ENCODE measurements around the gene LINGO3. TPM values are rescaled to one million over a fixed set of nuclear protein-coding genes. Genes with fewer than 3 reads are reported as not detected.

The LINGO3 gene
- total and polyA plus RNA-seq, 2 of the 4 experiments (the other 2 are of a cell fraction), result not detected

DNA sequence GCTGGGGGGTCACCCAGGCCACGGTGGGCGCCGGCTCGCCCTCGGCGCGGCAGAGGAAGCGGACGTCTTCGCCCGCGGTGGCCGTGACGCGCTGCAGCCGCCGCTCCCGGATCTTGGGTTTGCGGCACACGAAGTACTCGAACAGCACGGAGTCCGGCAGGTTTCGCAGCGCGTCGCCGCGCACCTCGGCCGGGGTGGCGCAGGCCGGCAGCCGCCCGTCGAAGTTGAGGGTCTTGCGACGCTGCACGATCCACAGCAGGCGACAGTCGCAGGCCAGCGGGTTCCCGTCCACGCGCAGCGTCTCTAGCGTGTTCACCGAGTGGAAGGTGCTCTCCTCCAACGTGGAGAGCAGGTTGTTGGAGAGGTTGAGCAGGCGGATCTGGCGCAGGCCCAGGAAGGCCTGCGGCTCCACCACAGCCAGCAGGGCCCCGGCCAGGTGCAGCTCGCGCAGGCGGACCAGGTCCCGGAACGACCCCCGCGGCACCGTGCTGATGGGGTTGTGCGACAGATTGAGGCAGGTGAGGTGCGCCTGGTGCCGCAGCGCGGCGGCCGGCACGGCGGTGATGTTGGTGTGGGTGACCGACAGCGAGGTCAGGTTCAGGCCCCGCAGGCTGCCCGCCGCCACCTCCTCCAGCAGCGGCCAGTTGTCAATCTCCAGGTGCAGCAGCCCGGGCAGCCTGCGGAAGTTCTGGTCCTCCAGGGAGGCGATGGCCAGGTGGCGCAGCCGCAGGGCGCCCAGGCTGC, 17.3 kb downstream of the LINGO3 start:
- peaks cover 26% of the 10 kb centered on the region for H4K20me1 ChIP-seq (ENCODE audit: insufficient read depth, low read length)
- dilution Hi-C loops (cut with HindIII; ENCODE audit: low sequenced_read_pairs, unreplicated experiment), result no loop called here
- no peak for DNase-seq
- ChIA-PET POLR2A (ENCODE audit: unreplicated experiment) (no interaction called here), CTCF (interaction anchor here (1.1 to 1.6 kb wide), 2 partner anchors 25 to 55 kb away, joined by 4 read pairs; partner anchors contain the start of gene PLEKHJ1)
- no peak overlapping the region for H2BK20ac ChIP-seq (ENCODE audit: low read depth, low read length)
- H3K56ac ChIP-seq (ENCODE audit: extremely low read depth, insufficient read depth, low read length), result no peak overlapping the region
- no peak overlapping the region for H4K91ac ChIP-seq (ENCODE audit: insufficient read depth, low read depth, low read length)
- no peak overlapping the region for H3K23ac ChIP-seq (ENCODE audit: low read depth, low read length)
- H2BK120ac ChIP-seq (ENCODE audit: low read depth, low read length), result no peak overlapping the region
- H3K27me3 ChIP-seq (ENCODE audit: control insufficient read depth, insufficient read depth, low read length), result peaks cover 68% of the 10 kb centered on the region
- WGBS, 2 experiments (ENCODE audit: extremely low coverage in 2 of 2, insufficient read length in 1 of 2), result 10% methylated on average over 39 of the region's 82 CpGs; no CpG with 5 or more reads in 1 of the 2 experiments
- BruUV-seq (replicated peaks), result no TSS peak
- no peaks in the 10 kb centered on the region for H3K79me1 ChIP-seq (ENCODE audit: low read depth in 1 of 2, low read length in 2 of 2)
- H3K9me1 ChIP-seq (ENCODE audit: insufficient read depth, low read length), result no peaks in the 10 kb centered on the region
- H4K5ac ChIP-seq (ENCODE audit: low read depth, low read length), result no peak overlapping the region
- ATAC-seq (ENCODE audit: low read depth), result no peak
- no peaks in the 10 kb centered on the region for H3K36me3 ChIP-seq (ENCODE audit: control insufficient read depth, insufficient read depth, low read length)
- no peaks in the 10 kb centered on the region for H3K9me3 ChIP-seq (ENCODE audit: control insufficient read depth, insufficient read depth, low read length)
- H2AK9ac ChIP-seq (replicated peaks; ENCODE audit: low read depth, low read length, poor library complexity), result peak overlapping the region; percentile 28
- H2BK5ac ChIP-seq (ENCODE audit: low read depth, low read length, poor library complexity, severe bottlenecking), result no peak overlapping the region
- H3K4me2 ChIP-seq (ENCODE audit: low read depth, low read length), result no peak overlapping the region
- TF ChIP-seq BHLHE40 (IDR thresholded peaks at IDR 0.05; ENCODE audit: low read depth, low read length), result no peak
- no peak for TF ChIP-seq MAFK (IDR thresholded peaks at IDR 0.05; ENCODE audit: low read depth, low read length)
- TF ChIP-seq CEBPB (IDR thresholded peaks at IDR 0.05; ENCODE audit: low read depth, low read length), result no peak
- no peak for TF ChIP-seq SMC3 (IDR thresholded peaks at IDR 0.05; ENCODE audit: low read depth, low read length)
- no peak for TF ChIP-seq RFX5 (IDR thresholded peaks at IDR 0.05; ENCODE audit: low read depth, low read length)
- TF ChIP-seq, protein P1, sequence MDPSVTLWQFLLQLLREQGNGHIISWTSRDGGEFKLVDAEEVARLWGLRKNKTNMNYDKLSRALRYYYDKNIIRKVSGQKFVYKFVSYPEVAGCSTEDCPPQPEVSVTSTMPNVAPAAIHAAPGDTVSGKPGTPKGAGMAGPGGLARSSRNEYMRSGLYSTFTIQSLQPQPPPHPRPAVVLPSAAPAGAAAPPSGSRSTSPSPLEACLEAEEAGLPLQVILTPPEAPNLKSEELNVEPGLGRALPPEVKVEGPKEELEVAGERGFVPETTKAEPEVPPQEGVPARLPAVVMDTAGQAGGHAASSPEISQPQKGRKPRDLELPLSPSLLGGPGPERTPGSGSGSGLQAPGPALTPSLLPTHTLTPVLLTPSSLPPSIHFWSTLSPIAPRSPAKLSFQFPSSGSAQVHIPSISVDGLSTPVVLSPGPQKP (IDR thresholded peaks at IDR 0.05; ENCODE audit: borderline replicate concordance, low read depth, low read length), result no peak
- TF ChIP-seq MXI1 (IDR thresholded peaks at IDR 0.05; ENCODE audit: borderline replicate concordance, low read depth, low read length), result no peak
- TF ChIP-seq CHD1 (IDR thresholded peaks at IDR 0.05; ENCODE audit: low read depth, low read length), result no peak
- TF ChIP-seq, protein P2, sequence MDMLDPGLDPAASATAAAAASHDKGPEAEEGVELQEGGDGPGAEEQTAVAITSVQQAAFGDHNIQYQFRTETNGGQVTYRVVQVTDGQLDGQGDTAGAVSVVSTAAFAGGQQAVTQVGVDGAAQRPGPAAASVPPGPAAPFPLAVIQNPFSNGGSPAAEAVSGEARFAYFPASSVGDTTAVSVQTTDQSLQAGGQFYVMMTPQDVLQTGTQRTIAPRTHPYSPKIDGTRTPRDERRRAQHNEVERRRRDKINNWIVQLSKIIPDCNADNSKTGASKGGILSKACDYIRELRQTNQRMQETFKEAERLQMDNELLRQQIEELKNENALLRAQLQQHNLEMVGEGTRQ (IDR thresholded peaks at IDR 0.05; ENCODE audit: low read depth, low read length), result no peak
- TF ChIP-seq RAD21 (IDR thresholded peaks at IDR 0.05; ENCODE audit: low read length), result no peak
- TF ChIP-seq POLR2A (IDR thresholded peaks at IDR 0.05; ENCODE audit: low read depth, low read length), result no peak
- TF ChIP-seq FOS (IDR thresholded peaks at IDR 0.05; ENCODE audit: low read depth, low read length), result no peak
- no peak overlapping the region for H3K27ac ChIP-seq (ENCODE audit: insufficient read depth, low read length)
- H2AFZ ChIP-seq (replicated peaks; ENCODE audit: low read length, poor library complexity), result peak overlapping the region; percentile 43
- in situ Hi-C loops (cut with MboI; ENCODE audit: low sequenced_read_pairs), result no loop called here
- no peak overlapping the region for H3K9ac ChIP-seq (ENCODE audit: low read depth, low read length)
- intact Hi-C loops (cut with micrococcal nuclease), result no loop called here
- H3K4me3 ChIP-seq (ENCODE audit: insufficient read depth, low read depth, low read length), result no peak overlapping the region
- H2BK15ac ChIP-seq (ENCODE audit: low read depth, low read length), result no peak overlapping the region
- no peak overlapping the region for H2AK5ac ChIP-seq (ENCODE audit: low read depth, low read length)
- peaks cover 5% of the 10 kb centered on the region for H3K4me1 ChIP-seq (ENCODE audit: control insufficient read depth, insufficient read depth, low read length)
- H3K18ac ChIP-seq (ENCODE audit: low read depth, low read length), result no peak overlapping the region
- no peak overlapping the region for H3K14ac ChIP-seq (replicated peaks; ENCODE audit: low read depth, low read length)
- no peak overlapping the region for H4K8ac ChIP-seq (ENCODE audit: low read depth in 2 of 2, low read length in 2 of 2)
- no peak overlapping the region for H3K4ac ChIP-seq (ENCODE audit: low read depth, low read length)
